ENCODE results near the gene DDR1.
"Not testable (repeated sequence)": the region's sequence is repeated elsewhere in the genome, so short reads cannot be mapped to it uniquely, and the experiment has no call there.

The DDR1 gene

DNA sequence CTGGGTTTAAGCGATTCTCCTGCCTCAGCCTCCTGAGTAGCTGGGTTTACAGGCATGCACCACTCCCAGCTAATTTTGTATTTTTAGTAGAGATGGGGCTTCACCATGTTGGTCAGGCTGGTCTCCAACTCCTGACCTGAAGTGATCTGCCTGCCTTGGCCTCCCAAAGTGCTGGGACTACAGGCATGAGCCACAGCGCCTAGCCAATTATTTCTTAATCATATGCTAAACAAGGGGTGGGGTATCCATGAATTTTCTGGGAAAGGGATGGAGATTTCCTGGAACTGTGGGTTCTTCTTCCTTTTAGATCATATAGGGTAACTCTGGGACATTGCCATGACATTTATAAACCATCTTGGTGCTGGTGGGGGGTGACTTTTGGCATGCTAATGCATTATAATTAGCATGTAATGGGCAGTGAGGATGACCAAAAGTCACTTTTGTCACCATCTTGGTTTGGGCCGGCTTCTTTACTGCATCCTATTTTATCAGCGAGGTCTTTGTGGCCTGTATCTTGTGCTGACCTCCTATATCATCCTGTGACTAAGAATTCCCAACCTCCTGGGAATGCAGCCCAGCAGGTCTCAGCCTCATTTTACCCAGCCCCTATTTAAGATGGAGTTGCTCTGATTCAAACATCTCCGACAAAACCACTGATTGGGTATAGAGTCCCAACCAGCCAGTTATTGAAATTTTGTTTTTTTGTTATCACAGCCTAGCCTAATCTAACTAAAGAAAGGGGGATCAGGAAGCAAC, 29.9 kb upstream of the DDR1 start:
- no peak for DNase-seq (ENCODE audit: low read depth)

DNA sequence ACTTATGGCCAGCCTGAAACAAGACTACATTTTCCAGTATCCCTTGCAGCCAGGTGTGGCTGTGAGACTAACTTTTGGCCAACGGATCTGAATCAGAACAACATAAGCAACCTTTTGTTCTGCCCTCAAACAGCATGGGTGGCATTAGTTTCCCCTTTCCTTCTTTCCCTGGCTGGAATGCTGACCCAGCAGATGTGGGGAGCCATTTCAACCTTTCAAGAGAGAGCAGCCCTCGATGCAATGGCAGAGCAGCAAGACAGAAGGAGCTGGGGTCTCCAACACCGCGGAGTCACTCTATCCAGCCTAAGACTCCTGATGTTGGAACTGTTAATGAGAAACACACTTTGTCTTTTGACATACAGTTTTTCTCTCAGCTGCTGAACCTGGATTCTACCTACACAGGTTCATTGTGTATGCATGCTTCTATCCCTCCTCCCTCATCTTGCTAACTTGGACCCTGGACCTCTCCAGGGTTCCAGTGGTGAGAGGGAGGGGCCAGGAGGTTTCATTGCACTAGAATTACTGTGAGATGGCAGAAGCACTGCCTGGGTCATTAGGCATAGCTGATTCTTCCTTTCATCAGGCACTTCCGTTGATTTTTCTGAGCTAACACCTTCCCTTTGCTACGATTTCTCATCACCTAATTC, 28.8 kb upstream of the DDR1 start:
- DNase-seq (ENCODE audit: low read depth): no peak

DNA sequence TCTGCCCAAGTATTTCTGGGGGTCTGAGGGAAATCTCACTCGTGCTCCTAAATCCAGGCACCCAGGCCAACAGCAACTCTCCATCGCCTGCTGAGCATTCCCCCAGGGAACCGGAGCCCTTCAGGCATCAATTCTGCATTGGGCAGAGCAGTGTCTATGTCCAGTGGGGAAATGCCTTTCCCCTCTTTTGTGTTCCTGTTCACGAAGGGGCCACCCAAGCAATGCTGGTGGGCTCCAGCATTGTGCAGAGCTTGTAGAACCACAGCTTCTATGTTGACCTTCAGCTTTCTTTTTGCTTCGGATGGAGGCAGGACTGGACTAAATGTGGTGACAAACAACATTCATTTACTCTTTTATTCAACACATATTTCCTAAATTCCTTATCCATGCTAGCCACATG, 27.2 kb upstream of the DDR1 start:
- no peak for DNase-seq (ENCODE audit: low read depth)

DNA sequence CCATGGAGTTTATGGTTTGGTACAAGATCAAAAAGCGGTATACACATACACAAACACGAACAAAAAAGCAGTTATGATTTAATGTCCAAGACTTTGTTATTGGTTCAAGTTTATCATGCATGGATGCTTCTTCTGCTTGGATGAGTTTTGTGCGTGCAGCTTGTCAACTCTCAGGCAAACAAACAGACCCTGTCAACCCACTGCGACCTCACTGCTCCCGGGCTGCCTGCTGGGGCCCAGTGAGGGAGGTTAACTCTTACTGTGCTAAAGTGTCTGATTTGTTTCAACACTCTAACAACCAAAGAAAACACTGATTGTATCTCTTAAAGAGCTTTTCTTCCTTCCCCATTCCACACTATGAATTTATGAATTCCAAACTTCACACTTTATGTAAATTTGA, 26.8 kb upstream of the DDR1 start:
- DNase-seq (ENCODE audit: low read depth): no peak

DNA sequence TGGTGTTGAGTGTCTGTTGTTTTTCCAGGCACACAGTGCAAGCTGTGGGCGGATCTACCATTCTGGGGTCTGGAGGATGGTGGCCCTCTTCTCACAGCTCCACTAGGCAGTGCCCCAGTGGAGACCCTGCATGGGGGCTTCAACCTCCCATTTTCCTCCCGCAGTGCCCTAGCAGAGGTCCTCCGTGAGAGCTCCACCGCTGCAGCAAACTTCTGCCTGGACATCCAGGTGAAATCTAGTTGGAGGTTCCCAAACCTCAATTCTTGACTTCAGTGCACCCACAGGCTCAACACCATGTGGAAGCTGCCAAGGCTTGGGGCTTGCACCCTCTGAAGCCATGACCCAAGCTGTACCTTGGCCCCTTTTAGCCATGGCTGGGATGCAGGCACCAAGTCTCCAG, 24.6 kb upstream of the DDR1 start:
- not testable (repeated sequence) for DNase-seq (ENCODE audit: low read depth)

DNA sequence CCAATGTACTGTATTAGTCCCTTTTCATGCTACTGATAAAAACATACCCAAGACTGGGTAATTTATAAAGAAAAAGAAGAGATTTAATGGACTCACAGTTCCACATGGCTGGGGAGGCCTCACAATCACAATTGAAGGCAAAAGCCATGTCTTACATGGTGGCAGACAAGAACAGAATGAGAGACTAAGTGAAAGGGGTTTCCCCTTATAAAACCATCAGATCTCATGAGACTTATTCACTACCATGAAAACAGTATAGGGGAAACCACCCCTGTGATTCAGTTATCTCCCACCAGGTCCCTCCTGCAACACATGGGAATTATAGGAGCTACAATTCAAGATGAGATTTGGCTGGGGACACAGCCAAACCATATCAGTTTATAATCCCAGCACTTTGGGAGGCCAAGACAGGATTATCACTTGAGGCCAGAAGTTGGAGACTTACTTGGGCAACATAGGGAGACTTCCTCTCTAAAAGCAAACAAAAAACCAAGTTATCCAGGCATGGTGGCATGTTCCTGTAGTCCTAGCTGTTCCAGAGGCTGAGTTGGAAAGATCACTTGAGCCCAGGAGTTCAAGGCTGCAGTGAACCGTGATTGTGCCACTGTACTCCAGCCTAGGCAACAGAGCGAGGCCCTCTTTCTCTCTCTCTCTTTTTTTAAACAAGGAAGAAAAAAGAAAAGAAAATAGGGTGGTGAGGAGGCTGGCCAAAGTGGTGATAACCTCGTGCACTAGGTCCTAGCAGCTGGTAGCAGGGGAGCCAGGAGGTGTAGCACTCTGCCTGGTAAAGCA, 22.9 kb upstream of the DDR1 start:
- DNase-seq (ENCODE audit: low read depth): no peak

DNA sequence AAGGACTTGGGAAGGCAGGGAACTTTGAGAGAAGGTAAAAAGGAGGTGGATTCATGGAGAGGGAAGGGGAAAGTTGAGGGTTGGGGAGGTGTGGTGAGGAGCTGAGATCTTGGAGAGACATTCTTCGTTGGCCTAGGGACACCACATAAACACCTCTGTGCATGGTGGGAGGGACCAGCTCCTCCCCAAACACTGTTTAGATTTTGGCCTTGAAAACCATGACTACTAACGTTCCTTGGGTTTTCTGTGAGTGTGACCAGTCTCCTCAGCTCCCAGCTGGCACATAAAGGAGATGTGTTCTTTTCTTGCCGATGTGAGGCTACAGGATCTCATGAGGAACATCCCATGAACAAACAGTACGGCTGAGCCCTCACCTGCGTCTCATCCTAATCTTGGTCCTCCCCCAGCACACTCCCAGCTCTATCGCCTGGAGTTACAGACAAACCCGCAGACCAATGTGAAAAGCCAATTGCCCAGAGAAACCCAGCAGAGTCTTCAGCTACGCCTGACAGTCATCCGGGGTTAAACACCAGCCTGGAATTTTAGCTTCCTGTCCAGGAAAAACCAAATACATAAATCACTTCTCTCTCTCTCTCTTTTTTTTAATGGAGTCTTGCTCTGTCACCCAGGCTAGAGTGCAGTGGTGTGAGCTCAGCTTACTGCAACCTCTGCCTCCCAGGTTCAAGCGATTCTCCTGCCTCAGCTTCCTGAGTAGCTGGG, 22.0 kb upstream of the DDR1 start:
- no peak for DNase-seq (ENCODE audit: low read depth)

DNA sequence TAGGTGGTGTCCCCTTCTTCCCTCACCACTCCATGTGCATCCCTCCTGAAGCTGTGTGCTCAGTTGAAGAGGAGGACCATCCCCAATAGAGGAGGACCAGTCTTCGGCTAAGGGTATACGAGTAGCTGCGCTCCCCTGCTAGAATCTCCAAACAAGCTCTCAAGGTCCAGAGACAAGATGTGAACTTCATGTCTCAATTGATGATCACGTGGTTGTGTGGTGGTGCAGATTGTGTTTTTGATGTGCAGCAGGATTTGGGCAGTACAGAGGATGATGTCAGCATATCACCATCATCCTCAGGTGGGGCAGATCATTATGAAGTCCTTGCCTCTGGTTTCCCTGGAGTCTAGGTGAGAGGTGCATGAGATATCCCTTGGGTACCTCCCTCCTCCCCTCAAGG, 20.0 kb upstream of the DDR1 start:
- DNase-seq (ENCODE audit: low read depth): no peak

DNA sequence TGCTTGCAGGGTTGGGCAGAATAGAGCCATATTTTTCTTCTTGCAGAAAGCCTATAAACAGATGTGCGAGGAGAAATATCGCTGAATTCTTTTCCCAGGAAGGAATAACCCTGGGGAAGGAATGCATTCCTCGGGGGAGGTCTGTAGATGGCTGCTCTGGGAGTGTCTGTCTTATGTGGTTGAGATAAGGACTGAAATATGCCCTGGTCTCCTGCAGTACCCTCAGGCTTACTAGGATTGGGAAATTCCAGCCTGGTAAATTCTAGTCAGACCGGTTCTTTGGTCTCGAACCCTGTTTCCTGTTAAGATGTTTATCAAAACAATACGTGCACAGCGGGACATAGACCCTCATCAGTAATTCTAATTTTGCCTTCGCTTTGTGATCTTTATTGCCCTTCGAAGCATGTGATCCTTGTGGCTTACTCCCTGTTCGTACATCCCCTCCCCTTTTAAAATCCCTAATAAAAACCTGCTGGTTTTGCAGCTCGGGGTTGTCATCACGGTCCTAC, 15.0 kb upstream of the DDR1 start:
- not testable (repeated sequence) for DNase-seq (ENCODE audit: low read depth)

DNA sequence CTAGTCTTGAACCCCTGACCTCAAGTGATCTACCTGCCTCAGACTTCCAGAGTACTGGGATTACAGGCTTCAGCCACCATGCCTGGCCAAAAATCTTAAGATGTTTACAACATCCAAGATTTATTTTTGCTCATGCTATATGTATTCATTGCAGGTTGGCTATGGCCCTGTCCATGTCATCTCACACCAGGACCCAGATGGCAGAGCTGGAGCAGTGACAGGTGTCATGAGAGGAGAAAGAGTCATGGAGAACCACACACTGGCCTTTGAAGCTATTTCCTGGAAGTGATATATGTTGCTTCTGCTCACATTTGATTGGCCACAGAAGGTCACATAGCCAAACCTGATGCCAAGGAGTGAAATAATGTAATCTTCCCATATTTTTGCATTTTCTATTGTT, 13.8 kb upstream of the DDR1 start:
- DNase-seq (ENCODE audit: low read depth): no peak

DNA sequence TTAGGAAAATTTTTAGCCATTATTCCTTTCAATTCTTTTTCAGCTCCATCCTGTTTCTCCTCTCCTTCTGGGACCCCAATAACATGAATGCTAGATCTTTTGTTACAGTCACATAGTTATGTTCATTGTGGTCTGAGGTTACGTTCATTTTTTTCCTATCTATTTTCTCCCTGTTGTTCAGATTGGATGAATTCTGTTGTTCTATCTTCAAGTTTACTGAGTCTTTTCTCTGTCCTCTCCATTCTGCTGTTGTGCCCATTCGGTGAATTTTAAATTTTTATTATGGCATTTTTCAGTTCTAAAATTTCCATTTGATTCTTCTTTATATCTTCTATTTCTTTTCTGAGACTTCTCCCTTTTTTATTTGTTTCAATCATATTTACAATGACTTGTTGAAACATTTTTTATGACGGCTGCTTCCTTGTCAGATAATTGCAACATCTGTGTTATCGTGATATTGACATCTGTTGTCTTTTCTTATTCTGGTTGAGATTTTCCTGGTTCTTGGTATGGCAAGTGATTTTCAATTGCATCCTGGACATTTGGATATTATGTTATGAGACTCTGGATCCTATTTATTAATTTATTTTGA, 12.6 kb upstream of the DDR1 start:
- DNase-seq (ENCODE audit: low read depth): no peak

DNA sequence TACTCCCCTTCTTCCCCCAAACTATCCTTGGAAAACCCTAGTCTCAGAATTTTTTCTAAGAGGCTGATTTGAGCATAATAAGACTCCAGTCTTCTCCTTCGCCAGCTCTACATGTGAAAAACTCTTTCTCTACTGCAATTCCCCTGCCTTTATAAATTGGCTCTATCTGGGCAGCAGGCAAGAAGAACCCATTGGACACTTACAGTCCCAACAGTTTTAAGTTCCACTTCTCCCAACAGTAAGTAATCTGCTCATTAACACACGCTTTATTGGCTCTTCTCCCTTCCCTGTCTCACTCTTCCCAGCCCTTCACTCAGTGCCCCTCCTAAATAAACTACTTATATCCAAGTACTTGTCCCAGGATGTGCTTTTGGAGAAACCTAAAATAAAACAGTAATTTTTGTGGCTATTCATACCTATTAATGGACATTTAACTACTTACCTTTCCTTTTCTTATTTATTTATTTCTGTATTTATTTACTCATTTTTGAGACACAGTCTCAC, 11.1 kb upstream of the DDR1 start:
- DNase-seq (ENCODE audit: low read depth): no peak

DNA sequence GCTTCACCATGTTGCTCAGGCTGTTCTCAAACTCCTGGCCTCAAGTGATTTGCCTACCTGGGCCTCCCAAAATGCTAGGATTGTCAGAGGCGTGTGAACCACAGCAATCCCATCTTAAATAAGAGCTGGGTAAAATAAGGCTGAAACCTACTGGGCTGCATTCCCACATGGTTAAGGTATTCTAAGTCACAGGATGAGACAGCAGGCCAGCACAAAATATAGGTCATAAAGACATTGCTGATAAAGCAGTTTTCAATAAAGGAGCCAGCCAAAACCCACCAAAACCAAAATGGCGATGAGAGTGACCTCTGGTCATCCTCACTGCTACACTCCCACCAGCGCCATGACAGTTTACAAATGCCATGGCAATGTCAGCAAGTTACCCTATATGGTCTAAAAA, 10.5 kb upstream of the DDR1 start:
- DNase-seq (ENCODE audit: low read depth): not testable (repeated sequence)

DNA sequence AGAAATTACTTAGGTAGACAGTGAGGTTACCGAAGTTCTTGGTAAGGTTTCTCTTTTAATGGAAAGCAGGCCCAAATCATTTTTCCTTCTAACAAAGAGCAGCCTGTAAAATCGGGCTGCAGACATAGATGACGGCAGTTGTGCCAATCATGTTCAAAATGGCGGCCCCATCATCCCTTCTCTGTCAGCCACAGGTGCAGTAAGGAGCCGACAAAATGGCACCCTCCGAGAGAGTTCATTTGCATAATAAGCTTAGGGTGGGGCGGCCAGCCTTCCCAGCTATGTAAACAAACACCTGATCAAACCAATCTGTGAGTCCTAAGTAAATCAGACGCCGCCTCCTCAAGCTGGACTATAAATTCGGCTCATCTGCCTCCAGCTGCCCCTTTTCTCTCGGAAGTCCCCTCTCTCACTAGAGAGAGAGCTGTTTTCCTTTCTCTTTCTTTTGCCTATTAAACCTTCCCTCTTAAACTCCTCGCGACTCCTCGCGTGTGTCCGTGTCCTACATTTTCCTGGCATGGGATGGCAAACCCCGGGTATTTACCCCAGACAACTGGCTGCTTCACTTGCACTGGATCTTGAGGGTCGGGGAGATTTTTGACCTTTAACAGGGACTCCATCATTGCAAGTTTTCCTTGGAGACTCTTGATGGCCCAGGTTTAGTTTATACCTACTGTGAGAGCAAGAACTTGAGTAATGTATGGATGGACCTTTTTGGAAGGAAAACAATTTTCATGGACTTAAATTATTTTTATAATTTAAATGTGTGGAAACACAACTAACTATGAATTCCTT, 8.9 kb upstream of the DDR1 start:
- DNase-seq (ENCODE audit: low read depth): no peak

DNA sequence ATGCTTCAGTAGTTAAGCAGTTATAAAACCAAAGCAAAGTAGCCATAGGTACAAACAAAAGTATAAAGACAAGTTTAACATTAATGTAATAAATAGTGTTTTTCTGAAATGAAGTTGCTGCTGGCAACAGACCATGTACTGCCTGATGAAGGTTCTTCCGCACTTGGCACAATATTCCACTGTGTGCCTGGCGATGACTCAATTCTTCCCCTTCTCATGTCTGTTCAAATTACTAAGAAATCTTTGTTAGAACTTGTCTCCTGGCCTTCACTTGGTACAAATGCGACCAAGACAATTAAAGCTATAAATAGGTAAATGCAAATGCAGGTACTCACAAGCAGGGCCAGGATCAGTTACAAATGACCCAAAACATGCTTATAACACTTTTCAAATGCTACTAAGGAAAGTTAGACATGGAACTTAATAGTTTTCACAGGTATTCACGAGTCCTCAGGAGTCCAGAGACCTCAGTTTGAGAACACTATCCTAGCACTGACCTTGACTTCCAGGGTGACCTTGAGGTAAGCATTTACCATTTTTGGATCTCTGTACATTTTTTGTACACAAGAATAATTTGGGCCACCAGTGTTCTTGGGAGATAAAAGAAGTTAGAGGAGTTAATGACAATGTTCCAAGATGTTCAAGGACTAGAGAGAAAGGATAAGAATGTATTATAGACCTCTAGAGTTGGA, 8.1 kb upstream of the DDR1 start:
- no peak for DNase-seq (ENCODE audit: low read depth)

DNA sequence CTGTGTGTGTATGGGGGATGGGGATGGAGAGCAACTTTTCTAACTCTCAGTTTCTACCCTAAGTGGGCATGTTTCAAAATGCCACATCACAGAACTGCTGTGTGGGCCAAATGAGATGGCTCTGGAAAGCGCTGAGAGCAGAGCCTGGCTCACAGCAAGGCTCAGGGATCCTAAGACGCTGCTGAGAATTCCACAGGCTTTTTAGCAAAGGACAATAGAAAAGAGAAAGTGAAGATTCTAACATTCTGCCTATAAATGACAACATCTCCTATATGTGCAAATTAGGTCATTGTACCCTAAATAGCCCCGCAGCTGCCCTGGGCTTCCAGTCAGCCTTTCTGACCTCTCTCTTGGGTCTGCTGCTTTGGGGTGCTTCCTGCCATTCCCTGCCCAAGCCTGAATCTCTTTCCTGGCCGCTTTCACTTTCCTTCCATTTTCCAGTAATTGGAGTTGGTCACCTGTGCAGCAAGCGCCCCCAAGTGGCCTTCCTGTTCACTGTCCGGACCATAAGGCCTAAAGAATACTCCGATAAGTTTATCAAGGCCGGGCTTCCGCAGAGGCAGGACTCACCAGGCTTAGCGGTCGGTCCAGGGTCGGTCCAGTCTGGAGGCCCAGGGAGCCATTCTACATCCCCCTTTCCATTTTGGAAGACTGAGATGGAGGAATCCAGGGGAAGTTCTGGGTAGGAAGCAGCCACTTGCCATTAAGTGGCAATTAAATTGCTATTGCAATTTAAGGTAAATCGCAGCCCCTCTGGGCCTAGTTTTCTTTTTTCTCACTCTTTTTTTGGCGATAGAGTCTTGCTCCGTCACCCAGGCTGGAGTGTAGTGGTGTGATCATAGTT, 6.7 kb upstream of the DDR1 start:
- peak; percentile 22 for DNase-seq (ENCODE audit: low read depth)

DNA sequence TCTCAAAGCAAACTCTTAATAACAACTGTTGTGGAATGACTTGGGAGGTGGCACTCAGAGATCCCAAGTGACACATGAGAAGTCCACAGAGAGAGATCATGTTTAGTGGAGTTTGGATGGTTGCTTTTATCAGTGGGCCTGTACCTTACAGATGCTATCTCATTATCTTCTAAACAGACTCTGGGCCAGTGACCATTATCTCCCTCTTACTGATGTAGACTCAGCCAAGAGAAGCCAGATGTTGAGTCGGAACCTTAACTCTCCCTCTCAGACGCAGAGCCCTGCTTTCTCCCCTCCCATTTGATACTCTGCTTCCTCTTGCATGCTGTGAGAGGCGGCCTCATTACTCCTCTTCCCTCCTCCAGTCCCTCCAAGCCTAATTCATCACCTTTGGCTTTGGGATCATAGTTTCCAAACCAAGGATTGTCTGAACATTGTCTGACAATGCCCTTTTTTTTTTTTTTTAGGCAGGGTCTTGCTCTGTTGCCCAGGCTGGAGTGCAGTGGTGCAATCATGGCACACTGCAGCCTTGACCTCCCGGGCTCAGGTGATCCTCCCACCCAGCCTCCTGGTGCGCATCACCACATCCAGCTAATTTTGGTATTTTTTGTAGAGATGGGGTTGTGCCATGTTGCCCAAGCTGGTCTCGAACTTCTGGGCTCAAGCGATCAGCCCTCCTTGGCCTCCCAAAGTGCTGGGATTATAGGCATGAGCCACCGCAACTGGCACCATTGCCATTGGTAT, 4.5 kb upstream of the DDR1 start:
- DNase-seq (ENCODE audit: low read depth): no peak

DNA sequence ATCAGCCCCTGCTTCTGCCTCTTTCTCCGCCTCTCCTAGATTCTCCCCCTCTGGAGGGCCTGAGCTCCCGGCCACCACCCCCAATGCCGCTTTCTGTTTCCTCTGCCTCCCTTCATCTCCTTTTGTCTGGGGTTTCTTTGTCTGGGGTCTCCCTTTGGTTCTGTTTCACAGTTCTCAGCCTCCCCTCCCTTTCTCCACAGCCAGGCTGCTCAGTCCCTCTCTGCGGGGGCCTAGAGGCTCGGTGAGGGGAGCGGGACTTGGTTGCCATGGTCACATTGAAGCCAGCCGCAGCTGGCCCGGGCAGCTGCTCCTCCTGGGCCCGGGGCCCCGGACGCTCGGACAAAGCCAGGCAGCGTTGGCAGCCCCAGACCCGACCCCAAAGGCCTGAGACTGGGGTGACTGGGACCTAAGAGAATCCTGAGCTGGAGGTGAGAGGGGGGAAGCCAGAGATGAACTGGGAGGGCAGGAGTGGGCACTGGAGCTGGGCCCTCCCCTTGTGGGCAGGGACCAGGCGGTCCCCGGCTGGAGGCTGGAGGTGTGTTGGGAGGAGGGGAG, 3.5 kb upstream of the DDR1 start:
- no peak for DNase-seq (ENCODE audit: low read depth)
